Measurements from ENCODE around the gene PLA2G2F.

Gene PLA2G2F

GRCh38 chr1:20165522-20165951, 26.4 kb downstream of the PLA2G2F start (continued):
- TF ChIP-seq, protein P1, sequence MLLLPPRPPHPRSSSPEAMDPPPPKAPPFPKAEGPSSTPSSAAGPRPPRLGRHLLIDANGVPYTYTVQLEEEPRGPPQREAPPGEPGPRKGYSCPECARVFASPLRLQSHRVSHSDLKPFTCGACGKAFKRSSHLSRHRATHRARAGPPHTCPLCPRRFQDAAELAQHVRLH (tag by site-specific recombination; IDR thresholded peaks at IDR 0.05), result no peak
- TF ChIP-seq BCL11B (tag by site-specific recombination; IDR thresholded peaks at IDR 0.05; ENCODE audit: low read depth) (no peak), ZNF549 (tag by site-specific recombination; IDR thresholded peaks at IDR 0.05) (no peak), ZNF394 (tag by site-specific recombination; IDR thresholded peaks at IDR 0.05; ENCODE audit: borderline replicate concordance) (no peak), ZNF610 (tag by site-specific recombination; IDR thresholded peaks at IDR 0.05; ENCODE audit: borderline replicate concordance) (no peak), SCRT1 (tag by site-specific recombination; IDR thresholded peaks at IDR 0.05; ENCODE audit: borderline replicate concordance) (0 out of 2 replicates have a peak, but pooled peaks have one; percentile 9), ZNF707 (tag by site-specific recombination; IDR thresholded peaks at IDR 0.05) (no peak), ZNF19 (tag by site-specific recombination; IDR thresholded peaks at IDR 0.05; ENCODE audit: low read depth) (no peak), ZNF560 (tag by site-specific recombination; IDR thresholded peaks at IDR 0.05; ENCODE audit: borderline replicate concordance) (no peak), MZF1 (tag by site-specific recombination; IDR thresholded peaks at IDR 0.05; ENCODE audit: borderline replicate concordance) (no peak), ZBTB8A (tag by site-specific recombination; IDR thresholded peaks at IDR 0.05) (no peak)
- TF ChIP-seq, protein P2, sequence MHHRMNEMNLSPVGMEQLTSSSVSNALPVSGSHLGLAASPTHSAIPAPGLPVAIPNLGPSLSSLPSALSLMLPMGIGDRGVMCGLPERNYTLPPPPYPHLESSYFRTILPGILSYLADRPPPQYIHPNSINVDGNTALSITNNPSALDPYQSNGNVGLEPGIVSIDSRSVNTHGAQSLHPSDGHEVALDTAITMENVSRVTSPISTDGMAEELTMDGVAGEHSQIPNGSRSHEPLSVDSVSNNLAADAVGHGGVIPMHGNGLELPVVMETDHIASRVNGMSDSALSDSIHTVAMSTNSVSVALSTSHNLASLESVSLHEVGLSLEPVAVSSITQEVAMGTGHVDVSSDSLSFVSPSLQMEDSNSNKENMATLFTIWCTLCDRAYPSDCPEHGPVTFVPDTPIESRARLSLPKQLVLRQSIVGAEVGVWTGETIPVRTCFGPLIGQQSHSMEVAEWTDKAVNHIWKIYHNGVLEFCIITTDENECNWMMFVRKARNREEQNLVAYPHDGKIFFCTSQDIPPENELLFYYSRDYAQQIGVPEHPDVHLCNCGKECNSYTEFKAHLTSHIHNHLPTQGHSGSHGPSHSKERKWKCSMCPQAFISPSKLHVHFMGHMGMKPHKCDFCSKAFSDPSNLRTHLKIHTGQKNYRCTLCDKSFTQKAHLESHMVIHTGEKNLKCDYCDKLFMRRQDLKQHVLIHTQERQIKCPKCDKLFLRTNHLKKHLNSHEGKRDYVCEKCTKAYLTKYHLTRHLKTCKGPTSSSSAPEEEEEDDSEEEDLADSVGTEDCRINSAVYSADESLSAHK (tag by site-specific recombination; IDR thresholded peaks at IDR 0.05), result no peak

- H3K4me3 ChIP-seq (ENCODE audit: low read depth, low read length), result no peak overlapping the region
- CTCF ChIA-PET, result interaction anchor here (0.6 to 2.8 kb wide), 7 partner anchors 14 to 350 kb away, joined by 3 to 9 read pairs (median 4); no protein-coding TSS in a partner anchor
- H3K36me3 ChIP-seq (ENCODE audit: control insufficient read depth in 2 of 2, insufficient read depth in 1 of 2, low read length in 2 of 2), result no peaks in the 10 kb centered on the region
- H3K27ac ChIP-seq (ENCODE audit: extremely low read depth, low read depth, low read length), result no peak overlapping the region
- H3K9me3 ChIP-seq (ENCODE audit: control insufficient read depth, insufficient read depth, low read depth, low read length), result no peaks in the 10 kb centered on the region
- no peaks in the 10 kb centered on the region for H3K4me1 ChIP-seq (ENCODE audit: control insufficient read depth, insufficient read depth, low read length)
- TF ChIP-seq, protein P3, sequence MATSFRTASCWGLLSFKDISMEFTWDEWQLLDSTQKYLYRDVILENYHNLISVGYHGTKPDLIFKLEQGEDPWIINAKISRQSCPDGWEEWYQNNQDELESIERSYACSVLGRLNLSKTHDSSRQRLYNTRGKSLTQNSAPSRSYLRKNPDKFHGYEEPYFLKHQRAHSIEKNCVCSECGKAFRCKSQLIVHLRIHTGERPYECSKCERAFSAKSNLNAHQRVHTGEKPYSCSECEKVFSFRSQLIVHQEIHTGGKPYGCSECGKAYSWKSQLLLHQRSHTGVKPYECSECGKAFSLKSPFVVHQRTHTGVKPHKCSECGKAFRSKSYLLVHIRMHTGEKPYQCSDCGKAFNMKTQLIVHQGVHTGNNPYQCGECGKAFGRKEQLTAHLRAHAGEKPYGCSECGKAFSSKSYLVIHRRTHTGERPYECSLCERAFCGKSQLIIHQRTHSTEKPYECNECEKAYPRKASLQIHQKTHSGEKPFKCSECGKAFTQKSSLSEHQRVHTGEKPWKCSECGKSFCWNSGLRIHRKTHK (tag by site-specific recombination; IDR thresholded peaks at IDR 0.05), result no peak
- TF ChIP-seq, protein P4, sequence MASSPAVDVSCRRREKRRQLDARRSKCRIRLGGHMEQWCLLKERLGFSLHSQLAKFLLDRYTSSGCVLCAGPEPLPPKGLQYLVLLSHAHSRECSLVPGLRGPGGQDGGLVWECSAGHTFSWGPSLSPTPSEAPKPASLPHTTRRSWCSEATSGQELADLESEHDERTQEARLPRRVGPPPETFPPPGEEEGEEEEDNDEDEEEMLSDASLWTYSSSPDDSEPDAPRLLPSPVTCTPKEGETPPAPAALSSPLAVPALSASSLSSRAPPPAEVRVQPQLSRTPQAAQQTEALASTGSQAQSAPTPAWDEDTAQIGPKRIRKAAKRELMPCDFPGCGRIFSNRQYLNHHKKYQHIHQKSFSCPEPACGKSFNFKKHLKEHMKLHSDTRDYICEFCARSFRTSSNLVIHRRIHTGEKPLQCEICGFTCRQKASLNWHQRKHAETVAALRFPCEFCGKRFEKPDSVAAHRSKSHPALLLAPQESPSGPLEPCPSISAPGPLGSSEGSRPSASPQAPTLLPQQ (tag by site-specific recombination; IDR thresholded peaks at IDR 0.05), result no peak
- no peak for TF ChIP-seq SALL2 (tag by site-specific recombination; IDR thresholded peaks at IDR 0.05; ENCODE audit: borderline replicate concordance)
- TF ChIP-seq ZSCAN23 (tag by site-specific recombination; IDR thresholded peaks at IDR 0.05), result no peak
- no peak for TF ChIP-seq ZNF544 (tag by site-specific recombination; IDR thresholded peaks at IDR 0.05)
- POLR2A ChIA-PET, result no interaction called here
These were observed 26.9 kb downstream of the PLA2G2F start for GRCh38 chr1:20166051-20166450.

GRCh38 chr1:20167126-20167525, 28.0 kb downstream of the PLA2G2F start:
- Histone ChIP-seq H3K9me3 (ENCODE audit: control insufficient read depth, insufficient read depth, low read depth, low read length) (no peaks in the 10 kb centered on the region), H3K36me3 (ENCODE audit: control insufficient read depth in 2 of 2, insufficient read depth in 1 of 2, low read length in 2 of 2) (no peaks in the 10 kb centered on the region), H3K27ac (ENCODE audit: extremely low read depth, low read depth, low read length) (no peak overlapping the region), H3K4me1 (ENCODE audit: control insufficient read depth, insufficient read depth, low read length) (no peaks in the 10 kb centered on the region), H3K4me3 (ENCODE audit: low read depth, low read length) (no peak overlapping the region)
- POLR2A ChIA-PET, result no interaction called here
- CTCF ChIA-PET, result interaction anchor here (0.6 to 1.7 kb wide), 6 partner anchors 14 to 386 kb away, joined by 3 to 7 read pairs (median 3); no protein-coding TSS in a partner anchor
- TF ChIP-seq ZNF529 (tag by site-specific recombination; IDR thresholded peaks at IDR 0.05; ENCODE audit: insufficient replicate concordance) (no peak), ZNF530 (tag by site-specific recombination; IDR thresholded peaks at IDR 0.05; ENCODE audit: low read depth) (no peak), ZNF792 (tag by site-specific recombination; IDR thresholded peaks at IDR 0.05) (no peak), ZNF280D (tag by site-specific recombination; IDR thresholded peaks at IDR 0.05) (no peak), KLF7 (tag by site-specific recombination; IDR thresholded peaks at IDR 0.05; ENCODE audit: borderline replicate concordance) (no peak), ZNF596 (tag by site-specific recombination; IDR thresholded peaks at IDR 0.05) (no peak), KLF8 (tag by site-specific recombination; IDR thresholded peaks at IDR 0.05) (no peak), OVOL3 (tag by site-specific recombination; IDR thresholded peaks at IDR 0.05) (no peak), FEZF1 (tag by site-specific recombination; IDR thresholded peaks at IDR 0.05) (no peak)

All from HEK293 (cell line).